HL-60 (cell line): Measurements from ENCODE around the gene KCNF1.

Experiments used
- CTCF ChIP-seq: IDR thresholded peaks from one replicate; pipeline ENCODE4 v1.5.1; 2011; ENCODE audit warnings: low read length, control low read depth, inconsistent platforms; ENCODE audit not compliant: insufficient read depth
- GABPA ChIP-seq: IDR thresholded peaks from 2 replicates; pipeline ENCODE4 v1.6.1; 2012; ENCODE audit warnings: low read depth
- POLR2AphosphoS5 ChIP-seq: IDR thresholded peaks from 2 replicates; pipeline ENCODE4 v1.6.1; 2012; ENCODE audit warnings: low read depth
- REST ChIP-seq: IDR thresholded peaks from 2 replicates; pipeline ENCODE4 v1.6.1; 2012; ENCODE audit warnings: low read depth; ENCODE audit not compliant: insufficient replicate concordance
- SPI1 ChIP-seq: IDR thresholded peaks from 2 replicates; pipeline ENCODE4 v1.6.1; 2012; ENCODE audit warnings: low read depth, mild to moderate bottlenecking, borderline replicate concordance

- TF ChIP-seq CTCF (no peak), GABPA (no peak), SPI1 (no peak), POLR2AphosphoS5 (no peak), REST (no peak)
Measured at GRCh38 chr2:10889651-10890215, 22.0 kb upstream of the KCNF1 start.
